Stromal cell of bone marrow (primary cell): ENCODE results near the gene PPP5C.
A peak's percentile ranks its signal among the peaks of the same experiment; 100 is the strongest.
"Not testable (repeated sequence)": the region's sequence is repeated elsewhere in the genome, so short reads cannot be mapped to it uniquely, and the experiment has no call there.

Source experiments
- DNase-seq: peaks from one replicate; pipeline ENCODE4 v3.0.0-alpha.2; 2012; ENCODE audit warnings: low read depth

Gene PPP5C

DNA sequence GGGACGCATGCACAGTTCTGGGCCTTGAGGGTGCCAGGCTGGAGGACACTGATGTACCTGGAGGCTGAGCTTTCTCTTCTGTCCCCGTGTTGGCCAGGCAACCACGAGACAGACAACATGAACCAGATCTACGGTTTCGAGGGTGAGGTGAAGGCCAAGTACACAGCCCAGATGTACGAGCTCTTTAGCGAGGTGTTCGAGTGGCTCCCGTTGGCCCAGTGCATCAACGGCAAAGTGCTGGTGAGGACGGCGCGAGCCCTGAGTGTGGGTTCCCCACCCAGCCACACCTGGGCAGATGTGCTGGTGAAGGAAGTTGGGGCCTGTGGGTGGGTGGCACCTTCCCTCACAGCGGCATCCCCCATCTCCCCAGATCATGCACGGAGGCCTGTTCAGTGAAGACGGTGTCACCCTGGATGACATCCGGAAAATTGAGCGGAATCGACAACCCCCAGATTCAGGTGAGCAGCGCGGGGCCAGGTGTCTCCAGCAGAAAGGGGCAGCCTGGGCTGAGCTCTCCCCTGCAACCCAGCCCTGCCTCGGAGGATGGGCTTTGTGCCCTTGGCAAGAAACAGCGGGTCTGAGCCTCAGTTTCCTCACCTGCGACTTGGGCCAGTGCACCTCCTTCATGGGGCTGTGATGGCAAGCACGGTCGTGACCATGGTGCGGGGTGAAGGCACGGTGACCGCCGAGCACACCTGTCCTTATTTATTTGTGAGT is 40.3 kb downstream of the PPP5C start:
- DNase-seq, result no peak

DNA sequence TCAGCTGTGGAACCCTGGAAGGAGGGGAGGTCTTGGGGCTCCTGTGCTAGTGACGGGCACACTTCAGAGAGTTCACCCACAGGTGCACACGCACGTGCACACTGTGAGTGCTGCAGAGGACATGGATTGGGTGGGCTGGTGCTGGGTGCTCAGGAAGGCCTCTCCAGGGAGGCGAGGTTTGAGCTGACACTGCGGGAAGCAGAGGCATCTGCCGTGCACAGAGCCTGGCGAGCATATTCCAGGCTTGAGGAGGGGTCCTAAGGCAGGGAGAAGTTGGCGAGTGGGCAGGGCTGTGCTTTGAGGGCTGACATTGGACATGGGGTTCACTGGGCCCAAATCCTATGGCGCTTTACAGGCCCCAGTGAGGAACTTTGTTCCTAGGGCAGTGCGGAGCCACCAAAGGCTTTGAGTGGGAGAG is 40.8 kb downstream of the PPP5C start:
- no peak for DNase-seq

DNA sequence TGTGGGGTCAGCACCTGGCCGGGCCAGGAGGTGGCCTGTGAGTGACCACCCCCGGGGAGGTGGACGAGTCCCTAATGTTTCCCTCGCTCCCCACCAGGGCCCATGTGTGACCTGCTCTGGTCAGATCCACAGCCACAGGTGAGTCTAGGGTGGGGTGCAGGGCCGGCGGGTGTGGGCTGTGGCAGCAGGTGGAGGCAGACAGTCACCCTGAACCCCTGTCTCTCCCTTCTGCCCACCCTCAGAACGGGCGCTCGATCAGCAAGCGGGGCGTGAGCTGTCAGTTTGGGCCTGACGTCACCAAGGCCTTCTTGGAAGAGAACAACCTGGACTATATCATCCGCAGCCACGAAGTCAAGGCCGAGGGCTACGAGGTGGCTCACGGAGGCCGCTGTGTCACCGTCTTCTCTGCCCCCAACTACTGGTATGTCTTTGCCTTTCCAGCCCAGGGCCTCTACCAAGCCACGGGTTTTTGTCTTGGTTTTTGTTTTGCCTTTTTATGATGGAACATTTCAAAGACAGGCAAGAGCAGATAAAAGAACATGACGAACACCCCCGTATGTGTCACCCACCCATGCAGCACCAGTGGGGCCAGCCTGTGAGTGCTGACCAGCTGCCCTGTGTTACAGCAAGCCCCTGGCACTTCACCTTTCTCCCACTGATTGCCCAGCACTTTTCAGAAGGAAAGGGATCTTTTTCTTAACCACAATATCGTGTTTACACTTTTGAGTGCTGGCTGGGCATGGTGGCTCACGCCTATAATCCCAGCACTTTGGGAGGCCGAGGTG is 41.6 kb downstream of the PPP5C start:
- no peak for DNase-seq

DNA sequence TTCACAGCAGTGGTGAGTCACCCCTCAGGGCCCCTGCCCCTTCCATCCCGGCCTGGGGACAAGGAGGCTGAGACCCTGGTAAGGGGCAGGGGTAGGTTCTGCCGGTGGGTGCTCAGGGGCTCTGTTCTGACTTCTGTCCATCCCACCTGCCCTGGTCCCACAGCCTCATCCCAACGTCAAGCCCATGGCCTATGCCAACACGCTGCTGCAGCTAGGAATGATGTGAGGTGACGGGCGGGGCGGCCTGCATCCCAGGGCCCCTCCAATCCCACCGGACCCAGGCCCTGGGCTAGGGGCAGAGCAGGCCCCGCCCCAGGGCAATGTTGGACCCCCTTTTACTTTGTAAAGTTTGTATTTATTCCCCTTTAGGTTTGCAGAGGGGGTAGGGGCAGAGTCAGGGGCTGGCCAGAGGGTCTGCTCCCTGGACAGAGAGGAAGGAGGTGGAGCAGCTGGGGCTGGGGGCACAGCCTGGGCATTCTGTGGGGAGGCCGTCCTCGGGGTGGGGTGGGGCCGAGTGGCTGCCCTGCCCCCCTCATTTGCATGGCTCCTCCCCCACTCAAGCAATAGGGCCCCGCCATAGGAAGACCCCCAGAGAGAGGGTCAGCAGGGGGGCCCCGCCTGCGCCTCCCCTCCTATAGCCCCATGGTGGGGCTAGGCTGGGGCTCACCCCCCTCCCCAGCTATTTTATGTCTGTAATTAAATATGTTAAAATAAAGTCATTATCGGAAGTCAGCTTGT is 43.4 kb downstream of the PPP5C start:
- no peak for DNase-seq

DNA sequence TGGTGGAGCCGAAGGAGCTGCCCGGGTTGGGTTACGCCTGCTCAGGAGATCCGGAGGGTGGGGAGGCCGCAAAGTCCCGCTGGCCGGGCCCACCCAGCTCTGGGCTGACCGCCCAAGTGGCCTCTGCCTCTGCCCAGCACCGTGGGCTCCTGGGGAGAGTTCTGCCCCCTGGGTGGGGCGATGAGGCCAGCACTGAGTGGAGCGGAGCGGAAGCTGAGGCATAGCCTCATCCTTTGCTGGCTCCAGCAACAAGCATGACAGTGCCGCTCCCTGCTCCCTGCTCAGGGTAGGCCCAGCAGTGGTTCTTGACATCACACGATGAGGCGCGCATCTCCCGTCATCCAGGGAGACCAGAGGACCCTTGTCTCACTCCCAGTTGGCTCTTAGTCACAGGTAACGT is 44.0 kb downstream of the PPP5C start:
- DNase-seq, result peak; percentile 59

DNA sequence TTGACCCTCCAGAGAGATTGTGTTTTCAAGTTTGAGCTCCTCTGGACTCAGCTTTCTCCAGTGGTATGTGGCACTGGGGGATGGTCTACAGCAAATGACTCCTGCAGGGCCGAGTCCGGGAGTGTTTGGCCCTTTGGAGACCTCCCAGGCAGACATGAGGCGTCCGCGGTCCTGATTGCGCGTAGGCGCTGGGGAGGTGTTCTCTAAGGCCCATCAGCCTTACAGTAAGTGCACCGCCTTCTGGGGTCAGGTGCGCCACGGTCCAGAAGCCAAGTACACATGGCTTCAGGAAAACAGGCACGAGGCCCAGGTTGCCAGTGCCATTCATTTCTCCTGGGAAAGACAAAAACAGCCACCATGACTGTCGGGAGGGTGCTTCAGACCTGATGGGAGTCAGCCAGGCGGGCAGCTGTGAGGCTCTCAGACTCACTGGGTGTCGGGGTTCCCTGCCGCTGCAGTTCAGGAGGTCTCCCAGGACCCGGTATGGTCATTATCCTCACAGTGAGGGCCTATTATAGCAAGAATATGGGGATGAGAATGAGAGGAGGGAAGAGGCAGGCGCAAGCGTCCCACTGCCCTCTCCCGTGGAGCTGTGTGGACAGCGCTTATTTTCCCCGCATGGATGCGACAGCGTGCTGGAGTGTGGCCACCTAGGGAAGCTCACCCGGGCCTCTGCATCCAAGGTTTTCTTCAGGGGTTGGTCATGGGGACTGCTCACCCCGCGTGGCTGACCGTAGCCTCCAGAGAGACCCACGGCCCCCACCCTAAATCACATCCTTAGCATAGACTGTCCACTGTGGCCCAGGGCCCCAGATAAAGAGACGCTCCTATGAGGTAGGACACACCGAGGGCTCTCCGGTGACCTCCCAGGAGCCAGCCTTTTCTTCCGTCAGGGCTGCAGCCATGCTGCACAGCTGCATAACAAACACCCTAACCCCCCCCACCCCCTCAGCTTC is 44.7 kb downstream of the PPP5C start:
- DNase-seq, result no peak

DNA sequence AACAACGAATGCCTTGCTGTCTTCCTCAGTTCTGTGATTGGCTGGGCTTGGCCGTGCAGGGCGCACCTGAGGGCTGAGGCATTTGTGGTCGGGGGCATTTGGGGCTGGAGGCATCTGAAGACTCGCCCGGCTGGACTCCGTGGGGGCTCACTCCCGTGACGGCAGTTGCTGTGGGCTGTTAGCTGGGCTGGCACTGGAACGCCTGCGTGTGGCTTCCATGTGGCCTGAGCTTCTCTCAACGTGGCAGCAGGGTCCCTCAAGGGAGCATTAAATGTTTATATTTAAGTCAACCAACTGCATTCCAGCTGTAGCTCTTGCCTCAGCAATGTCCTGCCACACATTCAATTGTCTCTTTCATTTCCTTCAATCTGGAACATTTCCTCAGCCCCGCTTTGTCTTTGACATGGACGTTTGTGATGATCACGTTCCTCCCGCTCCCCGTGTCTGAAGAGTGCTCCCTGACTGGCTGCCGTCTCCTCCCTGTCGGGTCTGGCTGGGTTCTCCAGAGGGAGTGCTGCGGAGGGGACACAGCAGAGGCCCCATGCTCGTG is 45.4 kb downstream of the PPP5C start:
- DNase-seq, result no peak

DNA sequence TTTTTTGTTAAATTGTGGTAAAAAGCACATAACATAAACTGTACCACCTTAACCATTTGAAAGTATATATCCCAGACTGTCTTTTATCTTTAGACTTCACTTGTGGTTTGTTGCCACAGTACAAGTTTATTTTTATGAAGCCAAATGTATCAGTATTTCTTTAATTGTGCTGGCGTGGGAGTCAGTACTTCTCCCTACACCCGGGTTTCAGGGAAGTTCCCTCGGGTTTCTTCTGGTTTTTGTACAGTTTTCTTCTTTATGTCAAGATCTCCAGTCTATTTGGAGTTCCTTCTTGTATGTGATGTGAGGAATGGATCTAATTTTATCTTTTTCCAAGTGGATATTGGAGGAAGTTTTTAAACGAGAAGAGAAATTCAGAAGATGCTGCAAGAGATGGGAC is 46.0 kb downstream of the PPP5C start:
- DNase-seq, result no peak

DNA sequence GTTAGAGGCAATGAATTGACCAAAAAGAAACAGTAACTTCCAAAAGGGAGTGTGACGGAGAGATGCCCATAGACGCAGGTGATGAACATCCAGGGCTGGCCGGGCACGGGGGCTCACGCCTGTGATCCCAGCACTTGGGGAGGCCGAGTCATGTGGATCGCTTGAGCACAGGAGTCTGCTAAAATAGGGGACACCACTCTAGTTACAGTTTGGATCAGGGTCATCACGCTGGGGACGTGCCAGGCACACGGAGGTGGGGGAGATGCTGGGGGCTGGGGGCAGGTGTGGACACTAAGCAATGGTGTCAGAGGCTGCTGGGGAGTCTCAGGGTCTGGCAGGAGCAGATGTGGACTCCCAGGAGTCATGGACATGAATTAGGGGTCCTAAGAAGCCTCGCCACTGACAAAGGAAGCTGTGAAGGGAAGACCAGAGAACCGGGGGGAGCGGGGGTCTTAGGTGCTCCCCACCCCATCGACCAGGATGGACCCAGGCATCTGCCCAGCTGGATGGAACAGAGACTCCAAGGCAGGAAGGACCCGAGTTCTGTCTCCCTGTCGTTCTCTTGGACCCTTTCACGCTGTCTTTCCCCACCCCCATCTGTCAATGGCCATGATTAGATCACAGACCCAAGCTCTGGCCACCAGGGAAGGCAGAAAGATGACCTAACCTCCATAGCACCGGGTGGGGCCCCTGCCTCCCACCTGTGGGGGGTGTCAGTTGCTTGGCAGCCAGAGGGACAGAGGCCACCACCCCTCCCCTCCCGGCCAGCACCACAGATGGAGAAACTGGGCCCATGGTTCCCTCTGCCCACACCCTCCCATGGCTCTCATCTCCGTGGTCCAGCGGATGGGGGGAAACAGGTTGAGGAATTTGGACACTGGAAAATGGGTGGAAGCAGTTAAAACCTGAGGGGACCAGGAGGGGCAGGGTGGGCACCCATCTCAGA is 46.8 kb downstream of the PPP5C start:
- DNase-seq, result no peak

DNA sequence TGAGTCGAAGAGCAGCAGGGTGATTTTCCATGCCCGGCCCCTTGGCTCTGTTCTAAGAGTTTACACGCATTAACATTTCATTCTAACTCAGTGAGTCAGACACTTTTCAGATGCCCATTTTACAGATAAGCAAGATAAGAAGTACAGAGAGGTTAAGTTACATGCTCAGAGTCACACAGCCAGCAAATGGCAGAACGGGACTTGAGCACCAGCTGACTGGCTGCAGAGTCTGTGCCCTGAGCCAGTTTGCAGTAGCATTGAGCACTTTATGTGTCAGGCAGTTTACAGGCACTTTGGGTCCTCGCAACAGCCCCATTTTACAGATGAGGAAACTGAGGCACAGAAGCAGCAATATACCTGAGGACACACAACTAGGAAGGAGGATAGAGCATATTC is 47.5 kb downstream of the PPP5C start:
- DNase-seq, result no peak

DNA sequence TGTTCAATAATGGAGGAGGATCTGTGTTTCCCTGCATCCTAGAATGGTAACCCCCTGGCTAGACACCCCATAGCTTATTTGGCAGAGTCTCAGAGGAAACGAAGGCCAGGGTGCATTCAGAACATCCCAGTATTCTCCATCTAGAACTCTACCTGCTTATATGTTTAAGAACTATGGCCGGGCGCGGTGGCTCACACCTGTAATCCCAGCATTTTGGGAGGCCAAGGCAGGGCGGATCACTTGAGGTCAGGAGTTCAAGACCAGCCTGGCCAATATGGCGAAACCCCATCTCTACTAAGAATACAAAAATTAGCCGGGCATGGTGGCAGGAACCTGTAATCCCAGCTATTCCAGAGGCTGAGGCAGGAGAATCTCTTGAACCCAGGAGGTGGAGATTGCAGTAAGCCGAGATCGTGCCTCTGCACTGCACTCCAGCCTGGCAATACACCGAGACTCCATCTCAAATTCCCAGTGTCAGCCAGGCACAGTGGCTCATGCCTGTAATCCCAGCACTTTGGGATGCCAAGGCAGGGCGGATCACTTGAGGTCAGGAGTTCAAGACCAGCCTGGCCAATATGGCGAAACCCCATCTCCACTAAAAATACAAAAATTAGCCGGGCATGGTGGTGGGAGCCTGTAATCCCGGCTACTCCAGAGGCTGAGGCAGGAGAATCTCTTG is 51.1 kb downstream of the PPP5C start:
- not testable (repeated sequence) for DNase-seq

DNA sequence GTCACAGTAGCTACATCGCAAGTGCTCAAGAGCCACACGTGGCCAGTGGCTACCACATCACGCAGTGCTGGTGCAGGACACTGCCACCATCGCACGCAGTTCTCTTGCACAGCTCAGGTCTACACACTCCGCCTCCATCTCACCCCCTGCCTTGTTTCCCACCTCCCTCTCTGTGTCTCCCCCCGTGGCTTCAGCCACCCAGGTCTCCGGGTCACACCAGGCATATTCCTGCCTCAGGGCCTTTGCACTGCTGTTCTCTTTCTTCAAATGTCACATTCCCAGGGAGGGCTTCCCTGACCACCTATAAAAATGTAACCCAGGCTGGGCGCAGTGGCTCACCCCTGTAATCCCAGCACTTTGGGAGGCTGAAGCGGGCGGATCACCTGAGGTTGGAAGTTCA is 55.8 kb downstream of the PPP5C start:
- no peak for DNase-seq

DNA sequence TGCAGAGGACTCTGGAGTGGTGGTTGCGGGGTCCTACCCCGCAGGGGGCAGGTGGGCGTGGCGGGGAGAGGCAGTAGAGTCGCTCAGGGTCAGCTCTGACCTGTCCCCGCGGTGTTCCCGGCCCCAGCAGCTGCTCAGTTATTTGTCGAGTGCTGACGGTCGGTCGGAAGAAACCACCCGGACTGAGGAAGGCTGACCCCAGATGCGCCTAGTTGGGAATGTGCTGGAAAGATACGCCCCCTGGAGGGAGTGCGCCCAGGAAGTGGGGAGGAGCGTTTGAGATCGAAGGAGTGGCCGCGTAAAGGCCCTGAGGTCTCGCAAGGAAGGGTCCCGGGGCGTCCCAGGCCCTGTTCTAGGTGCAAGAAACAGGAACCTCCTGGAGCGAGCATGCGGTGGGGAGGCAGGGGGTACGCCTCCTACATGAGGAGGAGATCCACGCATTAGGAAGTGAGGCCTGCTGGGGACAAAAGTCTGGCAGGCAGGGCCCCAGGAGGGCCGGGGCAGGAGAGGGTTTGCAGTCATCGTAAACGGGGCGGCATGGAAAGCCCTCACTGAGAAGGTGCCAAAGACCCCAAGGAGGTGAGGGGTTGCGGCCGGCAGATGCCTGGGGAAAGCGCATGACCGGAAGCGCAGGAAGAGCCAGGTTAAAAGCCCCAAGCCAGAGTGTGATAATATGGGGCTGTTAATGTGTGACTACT is 57.3 kb downstream of the PPP5C start:
- no peak for DNase-seq

DNA sequence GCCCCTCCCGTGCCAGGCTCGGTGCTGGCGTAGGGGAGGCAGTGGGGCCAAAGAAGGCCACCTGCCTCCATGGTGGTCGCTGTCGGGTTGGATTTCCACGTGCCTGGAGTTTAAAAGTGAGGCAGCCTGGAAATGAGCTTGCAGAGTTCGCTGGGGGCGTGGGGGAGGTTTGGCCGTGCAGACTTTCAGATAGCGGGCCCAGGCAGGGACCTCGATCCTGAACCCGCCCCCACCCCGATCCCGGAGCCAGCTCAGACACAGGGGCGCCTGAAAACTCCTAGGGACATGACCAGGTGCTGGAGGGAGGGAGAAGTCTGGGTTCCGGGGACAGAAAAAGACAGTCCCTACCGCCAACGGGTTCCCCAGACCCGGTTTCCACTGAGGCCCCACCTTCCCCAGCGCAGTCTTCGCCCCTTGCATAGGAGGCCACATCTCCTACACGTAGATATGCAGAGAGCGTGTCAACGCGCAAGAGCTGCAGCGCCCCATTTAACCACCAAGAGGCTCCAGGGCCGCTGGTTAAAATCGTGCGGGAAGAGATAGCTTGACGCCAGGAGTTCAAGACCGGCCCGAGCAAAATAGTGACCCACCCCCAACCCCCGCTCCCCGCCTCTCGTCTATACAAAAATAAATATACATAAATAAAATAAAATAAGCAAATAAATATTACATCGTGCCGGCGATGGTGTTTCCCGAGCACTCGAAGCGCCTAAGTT is 58.0 kb downstream of the PPP5C start:
- no peak for DNase-seq

DNA sequence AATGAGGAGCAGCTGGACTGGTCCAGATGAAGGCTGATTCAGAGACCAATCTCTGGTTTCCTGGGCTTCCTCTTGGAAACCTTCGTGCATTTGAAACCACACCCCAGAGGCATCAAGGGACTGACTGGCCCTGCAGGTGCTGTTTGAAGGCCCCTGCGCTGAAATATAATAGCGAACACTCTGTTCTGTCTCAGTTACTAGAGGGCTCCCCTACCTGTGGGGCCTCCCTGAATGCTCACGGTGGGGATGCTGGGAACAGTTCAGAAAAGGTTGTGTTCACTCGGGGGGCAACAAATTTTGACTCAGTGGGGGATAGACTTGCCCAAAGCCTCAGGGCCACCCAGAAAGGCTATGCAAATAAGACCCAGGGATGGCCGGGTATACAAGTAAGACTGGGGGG is 60.1 kb downstream of the PPP5C start:
- no peak for DNase-seq

DNA sequence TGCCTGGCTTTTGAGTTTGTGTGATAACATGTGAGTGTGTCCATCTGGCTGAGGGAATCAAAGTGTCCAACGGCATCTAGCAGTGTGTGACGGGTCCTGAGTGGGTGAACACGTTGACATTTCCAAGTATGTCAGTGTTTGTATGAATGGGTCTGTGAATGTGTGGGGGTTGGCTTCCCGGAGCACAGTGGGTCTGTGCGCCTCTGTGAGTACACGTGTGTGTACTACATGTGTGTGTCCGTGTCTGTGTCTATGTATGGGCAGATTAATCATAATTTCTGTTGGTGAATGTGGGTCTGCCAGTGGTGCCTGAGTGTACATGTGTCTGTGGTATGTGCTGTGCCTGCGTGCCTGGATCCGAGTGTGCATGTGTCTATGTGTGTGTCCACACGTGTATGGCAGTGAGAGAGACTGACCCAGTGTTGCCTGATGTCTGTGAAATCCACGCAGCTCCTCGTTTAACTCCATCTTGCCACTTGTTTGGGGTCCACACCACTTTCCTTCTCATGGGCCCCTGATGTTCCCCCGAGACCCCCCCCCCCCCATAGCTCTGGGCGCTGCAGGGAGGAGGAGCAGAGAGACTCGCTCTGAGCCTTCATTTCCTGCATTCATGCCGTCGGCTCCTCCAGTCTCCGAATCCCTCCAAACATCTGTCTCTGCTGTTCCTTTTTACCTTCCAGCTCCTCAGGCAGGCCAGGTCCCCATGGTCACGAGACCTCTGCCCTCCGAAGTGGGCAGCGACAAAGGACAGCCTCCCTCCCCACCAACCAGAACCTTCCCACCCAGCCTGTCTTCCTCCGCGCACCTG is 61.2 kb downstream of the PPP5C start:
- DNase-seq, result no peak

DNA sequence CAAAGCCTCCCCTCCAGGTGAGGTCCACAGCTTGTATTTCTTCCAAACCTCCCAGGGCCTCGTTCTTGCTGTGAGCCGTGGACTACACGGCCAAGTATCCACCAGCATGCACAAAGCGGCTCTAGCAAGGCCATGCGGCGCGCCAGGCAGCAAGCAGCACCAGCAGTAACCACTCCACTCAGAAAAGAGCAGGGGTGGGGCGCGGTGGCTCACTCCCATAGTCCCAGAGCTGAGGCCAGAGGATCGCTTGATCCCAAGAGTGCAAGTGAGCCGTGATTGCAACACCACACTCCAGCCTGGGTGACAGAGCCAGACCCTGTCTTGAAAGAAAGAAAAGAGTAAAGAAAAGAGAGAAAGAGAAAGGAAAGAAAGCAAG is 61.8 kb downstream of the PPP5C start:
- no peak for DNase-seq

DNA sequence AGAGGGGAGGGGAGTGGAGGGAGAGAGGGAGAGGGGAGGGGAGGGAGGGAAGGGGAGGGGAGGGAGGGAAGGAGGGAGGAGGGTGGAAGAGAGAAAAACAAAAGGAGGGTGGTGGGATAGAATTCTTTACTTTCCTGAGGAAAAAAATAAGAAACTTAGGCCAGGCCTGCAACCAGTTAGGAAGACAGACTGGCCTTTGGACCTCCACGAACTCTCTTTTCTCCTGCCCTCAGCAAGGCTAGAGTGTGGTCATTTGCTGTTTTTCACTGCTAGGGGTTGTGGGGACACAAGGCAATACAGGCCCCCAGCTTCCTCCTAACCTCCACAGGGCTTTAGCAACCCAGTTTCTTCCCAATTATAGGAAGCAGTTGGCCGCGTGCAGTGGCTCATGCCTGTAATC is 62.3 kb downstream of the PPP5C start:
- DNase-seq, result no peak
